ENCODE data around the gene AIP.

The AIP gene

DNA sequence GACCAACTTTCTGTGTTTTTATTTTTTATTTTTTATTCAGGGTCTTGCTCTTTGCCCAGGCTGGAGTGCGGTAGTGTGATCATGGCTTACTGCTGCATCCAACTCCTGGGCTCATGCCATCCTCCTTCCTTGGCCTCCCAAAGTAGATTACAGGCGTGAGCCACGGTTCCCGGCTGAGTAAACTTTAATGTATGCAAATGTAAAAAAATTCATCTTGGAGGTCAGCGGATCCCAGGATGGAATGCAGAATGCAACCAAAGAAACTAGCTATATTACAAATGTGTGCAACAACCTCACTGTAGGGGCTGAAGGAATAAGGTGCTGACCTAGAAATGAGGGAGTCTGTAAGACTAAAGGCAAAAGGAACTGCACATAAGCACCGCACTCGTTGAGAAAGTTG is 31.3 kb downstream of the AIP start:
- no peak for DNase-seq
- no peak for ATAC-seq (ENCODE audit: insufficient read depth, low read depth)

DNA sequence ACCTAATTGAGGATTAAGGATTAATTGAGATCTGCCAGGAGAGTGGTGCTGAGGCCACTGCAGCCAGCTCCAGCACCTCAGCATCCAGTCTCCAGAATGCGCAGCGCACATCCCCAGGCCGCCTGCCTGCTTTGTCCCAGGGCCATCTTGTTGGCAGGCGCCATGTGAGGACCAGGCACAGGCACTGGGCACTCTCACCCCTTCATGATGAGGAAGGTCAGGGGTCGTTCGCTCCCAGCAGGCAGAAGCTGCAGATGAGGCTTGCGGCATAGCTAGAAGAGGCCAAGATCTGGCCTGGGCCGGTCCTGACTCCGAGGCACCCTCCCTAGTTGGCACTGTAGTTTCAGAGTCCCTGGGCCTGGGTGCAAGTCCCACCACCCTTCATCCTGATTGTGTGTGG is 34.0 kb downstream of the AIP start:
- no peaks in the 10 kb centered on the region for H3K9me3 ChIP-seq (ENCODE audit: insufficient read depth, low read length, severe bottlenecking)
- no peaks in the 10 kb centered on the region for H4K20me1 ChIP-seq (ENCODE audit: insufficient read depth, low read length)
- no peaks in the 10 kb centered on the region for H3K79me2 ChIP-seq (ENCODE audit: insufficient read depth, low read length)
- no peak overlapping the region for H3K9ac ChIP-seq (ENCODE audit: low read depth, low read length)
- no peak overlapping the region for H2AFZ ChIP-seq (ENCODE audit: low read depth, low read length)
- no peak overlapping the region for H3K27ac ChIP-seq (ENCODE audit: low read length)
- TF ChIP-seq, protein P1, sequence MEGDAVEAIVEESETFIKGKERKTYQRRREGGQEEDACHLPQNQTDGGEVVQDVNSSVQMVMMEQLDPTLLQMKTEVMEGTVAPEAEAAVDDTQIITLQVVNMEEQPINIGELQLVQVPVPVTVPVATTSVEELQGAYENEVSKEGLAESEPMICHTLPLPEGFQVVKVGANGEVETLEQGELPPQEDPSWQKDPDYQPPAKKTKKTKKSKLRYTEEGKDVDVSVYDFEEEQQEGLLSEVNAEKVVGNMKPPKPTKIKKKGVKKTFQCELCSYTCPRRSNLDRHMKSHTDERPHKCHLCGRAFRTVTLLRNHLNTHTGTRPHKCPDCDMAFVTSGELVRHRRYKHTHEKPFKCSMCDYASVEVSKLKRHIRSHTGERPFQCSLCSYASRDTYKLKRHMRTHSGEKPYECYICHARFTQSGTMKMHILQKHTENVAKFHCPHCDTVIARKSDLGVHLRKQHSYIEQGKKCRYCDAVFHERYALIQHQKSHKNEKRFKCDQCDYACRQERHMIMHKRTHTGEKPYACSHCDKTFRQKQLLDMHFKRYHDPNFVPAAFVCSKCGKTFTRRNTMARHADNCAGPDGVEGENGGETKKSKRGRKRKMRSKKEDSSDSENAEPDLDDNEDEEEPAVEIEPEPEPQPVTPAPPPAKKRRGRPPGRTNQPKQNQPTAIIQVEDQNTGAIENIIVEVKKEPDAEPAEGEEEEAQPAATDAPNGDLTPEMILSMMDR (IDR thresholded peaks at IDR 0.05; ENCODE audit: borderline replicate concordance, extremely low read depth, low read length, poor library complexity, severe bottlenecking) = no peak
- no peak for TF ChIP-seq EZH2 (IDR thresholded peaks at IDR 0.05; ENCODE audit: borderline replicate concordance, low read depth, low read length, severe bottlenecking)
- H3K36me3 ChIP-seq (ENCODE audit: insufficient read depth, low read length) = no peaks in the 10 kb centered on the region
- ATAC-seq (ENCODE audit: insufficient read depth, low read depth) (no peak), DNase-seq (no peak)
- H3K27me3 ChIP-seq (ENCODE audit: insufficient read depth, low read length, poor library complexity) = no peaks in the 10 kb centered on the region
- no peak overlapping the region for H3K4me3 ChIP-seq (ENCODE audit: low read depth in 1 of 2, low read length in 2 of 2)
- H3K4me2 ChIP-seq (ENCODE audit: insufficient read depth, low read length) = no peak overlapping the region
- no peaks in the 10 kb centered on the region for H3K4me1 ChIP-seq (ENCODE audit: insufficient read depth, low read length)

More for the DNA sequence above, 31.3 kb downstream of the AIP start:
- Histone ChIP-seq H4K20me1 (ENCODE audit: insufficient read depth, low read length) (no peaks in the 10 kb centered on the region), H3K9me3 (ENCODE audit: insufficient read depth, low read length, severe bottlenecking) (no peaks in the 10 kb centered on the region), H2AFZ (ENCODE audit: low read depth, low read length) (no peak overlapping the region), H3K79me2 (ENCODE audit: insufficient read depth, low read length) (no peaks in the 10 kb centered on the region), H3K27me3 (ENCODE audit: insufficient read depth, low read length, poor library complexity) (no peaks in the 10 kb centered on the region), H3K4me3 (ENCODE audit: low read depth in 1 of 2, low read length in 2 of 2) (no peak overlapping the region), H3K27ac (ENCODE audit: low read length) (no peak overlapping the region), H3K36me3 (ENCODE audit: insufficient read depth, low read length) (no peaks in the 10 kb centered on the region), H3K4me2 (ENCODE audit: insufficient read depth, low read length) (no peak overlapping the region), H3K4me1 (ENCODE audit: insufficient read depth, low read length) (peaks cover 2% of the 10 kb centered on the region), H3K9ac (ENCODE audit: low read depth, low read length) (no peak overlapping the region)
- TF ChIP-seq, protein P1 (IDR thresholded peaks at IDR 0.05; ENCODE audit: borderline replicate concordance, extremely low read depth, low read length, poor library complexity, severe bottlenecking) = no peak
- TF ChIP-seq EZH2 (IDR thresholded peaks at IDR 0.05; ENCODE audit: borderline replicate concordance, low read depth, low read length, severe bottlenecking) = no peak

DNA sequence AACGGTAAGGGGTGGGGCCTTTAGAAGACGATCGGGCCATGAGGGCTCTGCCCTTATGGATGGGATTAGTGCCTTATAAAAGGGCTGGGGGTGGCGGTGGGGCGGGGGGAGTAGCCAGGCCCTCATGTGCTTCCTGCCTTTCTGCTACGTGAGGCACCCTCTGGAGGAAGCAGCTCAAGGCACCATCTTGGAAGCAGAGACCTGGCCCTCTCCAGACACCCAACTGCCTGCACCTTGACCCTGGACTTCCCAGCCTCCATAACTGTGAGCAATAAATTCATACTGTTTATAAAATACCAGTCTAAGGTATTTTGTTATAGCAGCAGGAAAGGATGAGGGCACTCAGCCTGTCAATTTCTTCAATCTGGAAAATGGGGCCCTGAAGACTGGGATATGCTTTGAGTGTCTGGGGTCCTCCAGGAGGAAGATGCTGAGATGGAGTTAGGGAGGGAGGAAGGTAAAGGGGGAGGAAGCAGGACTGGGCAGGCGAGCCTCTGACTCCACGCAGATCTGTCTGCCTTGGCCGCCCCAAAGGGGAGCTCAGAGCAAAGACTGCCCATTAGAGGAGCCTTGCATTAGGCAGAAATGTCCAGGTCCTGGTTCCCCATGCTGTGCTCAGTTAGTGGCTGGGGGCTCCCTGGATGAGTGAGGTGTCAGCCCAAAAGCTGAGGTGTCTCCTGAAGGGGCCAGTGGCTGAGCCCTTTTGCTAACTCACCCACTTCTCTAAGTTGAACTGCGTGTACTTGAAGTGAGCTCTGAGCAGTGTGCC is 35.1 kb downstream of the AIP start:
- TF ChIP-seq, protein P1 (IDR thresholded peaks at IDR 0.05; ENCODE audit: borderline replicate concordance, extremely low read depth, low read length, poor library complexity, severe bottlenecking) = no peak
- TF ChIP-seq EZH2 (IDR thresholded peaks at IDR 0.05; ENCODE audit: borderline replicate concordance, low read depth, low read length, severe bottlenecking) = no peak
- Histone ChIP-seq H3K27ac (ENCODE audit: low read length) (no peak overlapping the region), H3K4me1 (ENCODE audit: insufficient read depth, low read length) (no peaks in the 10 kb centered on the region), H3K36me3 (ENCODE audit: insufficient read depth, low read length) (no peaks in the 10 kb centered on the region), H3K4me2 (ENCODE audit: insufficient read depth, low read length) (no peak overlapping the region), H3K9me3 (ENCODE audit: insufficient read depth, low read length, severe bottlenecking) (no peaks in the 10 kb centered on the region), H3K9ac (ENCODE audit: low read depth, low read length) (no peak overlapping the region), H3K79me2 (ENCODE audit: insufficient read depth, low read length) (no peaks in the 10 kb centered on the region), H4K20me1 (ENCODE audit: insufficient read depth, low read length) (no peaks in the 10 kb centered on the region), H2AFZ (ENCODE audit: low read depth, low read length) (no peak overlapping the region), H3K4me3 (ENCODE audit: low read depth in 1 of 2, low read length in 2 of 2) (no peak overlapping the region), H3K27me3 (ENCODE audit: insufficient read depth, low read length, poor library complexity) (no peaks in the 10 kb centered on the region)
- no peak for DNase-seq
- no peak for ATAC-seq (ENCODE audit: insufficient read depth, low read depth)

Measured in DND-41 (cell line).